ENCODE data around the gene SERPINA4.

The SERPINA4 gene

DNA sequence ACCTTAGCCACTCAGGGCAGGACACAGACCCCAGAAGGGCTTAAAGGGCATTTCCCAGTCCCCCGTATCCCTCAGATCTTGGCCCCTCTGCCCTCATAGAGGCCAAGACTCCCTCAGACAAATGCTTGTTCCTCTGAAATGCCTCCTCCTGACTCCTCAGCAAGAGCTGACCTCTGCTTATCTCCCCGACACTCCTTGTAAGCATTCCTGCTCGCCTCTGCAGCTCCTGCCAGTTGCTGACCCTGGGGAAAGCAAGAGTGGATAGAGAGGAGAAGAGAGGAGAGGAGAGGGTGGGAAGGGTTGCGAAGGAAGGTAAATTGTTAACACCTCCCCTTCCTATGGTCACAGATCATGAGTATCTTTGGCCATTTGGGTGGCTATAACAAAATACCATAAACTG is 27.1 kb downstream of the SERPINA4 start:
- TF ChIP-seq, protein P1, sequence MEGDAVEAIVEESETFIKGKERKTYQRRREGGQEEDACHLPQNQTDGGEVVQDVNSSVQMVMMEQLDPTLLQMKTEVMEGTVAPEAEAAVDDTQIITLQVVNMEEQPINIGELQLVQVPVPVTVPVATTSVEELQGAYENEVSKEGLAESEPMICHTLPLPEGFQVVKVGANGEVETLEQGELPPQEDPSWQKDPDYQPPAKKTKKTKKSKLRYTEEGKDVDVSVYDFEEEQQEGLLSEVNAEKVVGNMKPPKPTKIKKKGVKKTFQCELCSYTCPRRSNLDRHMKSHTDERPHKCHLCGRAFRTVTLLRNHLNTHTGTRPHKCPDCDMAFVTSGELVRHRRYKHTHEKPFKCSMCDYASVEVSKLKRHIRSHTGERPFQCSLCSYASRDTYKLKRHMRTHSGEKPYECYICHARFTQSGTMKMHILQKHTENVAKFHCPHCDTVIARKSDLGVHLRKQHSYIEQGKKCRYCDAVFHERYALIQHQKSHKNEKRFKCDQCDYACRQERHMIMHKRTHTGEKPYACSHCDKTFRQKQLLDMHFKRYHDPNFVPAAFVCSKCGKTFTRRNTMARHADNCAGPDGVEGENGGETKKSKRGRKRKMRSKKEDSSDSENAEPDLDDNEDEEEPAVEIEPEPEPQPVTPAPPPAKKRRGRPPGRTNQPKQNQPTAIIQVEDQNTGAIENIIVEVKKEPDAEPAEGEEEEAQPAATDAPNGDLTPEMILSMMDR (IDR thresholded peaks at IDR 0.05; ENCODE audit: low read depth, low read length, missing control alignments) = no peak
- DNase-seq (ENCODE audit: extremely low read depth, low read depth) = no peak
- H3K4me3 ChIP-seq (replicated peaks; ENCODE audit: low read depth, low read length) = no peak overlapping the region

DNA sequence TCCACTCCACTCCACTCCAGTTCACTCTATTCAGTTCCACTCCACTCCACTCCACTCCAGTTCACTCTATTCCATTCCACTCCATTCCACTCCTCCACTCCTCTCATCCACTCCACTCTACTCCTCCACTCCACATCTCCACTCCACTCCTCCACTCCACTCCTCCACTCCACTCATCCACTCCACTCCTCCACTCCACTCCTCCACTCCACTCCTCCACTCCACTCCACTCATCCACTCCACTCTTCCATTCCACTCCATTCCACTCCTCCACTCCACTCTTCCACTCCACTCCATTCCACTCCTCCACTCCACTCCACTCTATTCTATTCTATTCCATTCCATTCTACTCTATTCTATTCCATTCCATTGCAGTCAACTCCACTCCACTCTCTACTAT is 29.8 kb downstream of the SERPINA4 start:
- no peak for DNase-seq (ENCODE audit: extremely low read depth, low read depth)
- TF ChIP-seq, protein P1 (IDR thresholded peaks at IDR 0.05; ENCODE audit: low read depth, low read length, missing control alignments) = no peak
- no peak overlapping the region for H3K4me3 ChIP-seq (replicated peaks; ENCODE audit: low read depth, low read length)

DNA sequence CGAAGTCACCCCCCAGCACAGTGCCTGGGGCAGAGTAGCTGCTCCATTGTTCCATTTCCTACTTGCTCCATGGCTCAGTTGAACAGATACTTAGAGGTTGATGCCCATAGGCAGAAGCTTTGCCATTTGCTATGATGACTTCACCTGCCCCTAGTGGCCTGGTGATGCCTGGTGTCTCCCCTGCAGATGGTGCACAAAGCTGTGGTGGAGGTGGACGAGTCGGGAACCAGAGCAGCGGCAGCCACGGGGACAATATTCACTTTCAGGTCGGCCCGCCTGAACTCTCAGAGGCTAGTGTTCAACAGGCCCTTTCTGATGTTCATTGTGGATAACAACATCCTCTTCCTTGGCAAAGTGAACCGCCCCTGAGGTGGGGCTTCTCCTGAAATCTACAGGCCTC is 30.6 kb downstream of the SERPINA4 start:
- TF ChIP-seq, protein P1 (IDR thresholded peaks at IDR 0.05; ENCODE audit: low read depth, low read length, missing control alignments) = no peak
- no peak for DNase-seq (ENCODE audit: extremely low read depth, low read depth)
- H3K4me3 ChIP-seq (replicated peaks; ENCODE audit: low read depth, low read length) = no peak overlapping the region

DNA sequence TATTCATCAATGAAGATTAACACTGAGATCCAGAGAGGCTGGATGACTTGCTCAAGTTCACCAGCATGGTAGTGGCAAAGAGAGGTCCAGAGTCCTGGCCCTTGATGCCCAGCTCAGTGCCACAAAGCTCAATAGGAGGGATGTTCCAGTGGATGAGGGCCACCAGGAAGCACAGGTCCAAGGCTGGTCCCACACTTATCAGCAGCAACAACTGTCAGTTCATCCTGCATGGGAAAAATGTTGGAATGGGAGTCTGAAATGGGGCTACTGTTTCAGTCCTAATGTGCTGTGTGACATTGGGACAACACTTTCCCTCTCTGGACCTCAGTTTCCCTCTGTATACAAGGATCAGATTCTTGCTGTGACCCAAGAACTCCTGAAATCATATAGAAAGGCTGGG is 31.2 kb downstream of the SERPINA4 start:
- TF ChIP-seq, protein P1 (IDR thresholded peaks at IDR 0.05; ENCODE audit: low read depth, low read length, missing control alignments) = no peak
- no peak overlapping the region for H3K4me3 ChIP-seq (replicated peaks; ENCODE audit: low read depth, low read length)
- DNase-seq (ENCODE audit: extremely low read depth, low read depth) = no peak

DNA sequence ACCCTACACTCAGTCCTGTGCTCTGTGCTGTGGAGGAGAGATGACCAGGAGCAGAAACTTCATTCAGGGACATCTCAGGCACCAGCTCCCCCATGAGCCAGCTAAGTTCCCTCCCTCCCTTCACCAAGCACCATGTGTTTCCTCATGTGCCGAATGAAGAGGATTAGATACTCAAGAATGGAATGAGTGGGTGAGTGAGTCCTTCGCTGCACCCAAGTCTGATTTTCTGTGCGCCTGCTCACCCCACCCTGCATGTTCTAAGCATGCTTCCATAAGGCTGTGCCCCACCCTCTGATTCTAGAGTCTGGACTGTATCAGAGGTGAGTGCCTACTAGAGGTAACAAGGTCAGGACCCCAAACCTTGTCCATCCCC is 32.1 kb downstream of the SERPINA4 start:
- TF ChIP-seq, protein P1 (IDR thresholded peaks at IDR 0.05; ENCODE audit: low read depth, low read length, missing control alignments) = no peak
- DNase-seq (ENCODE audit: extremely low read depth, low read depth) = no peak
- no peak overlapping the region for H3K4me3 ChIP-seq (replicated peaks; ENCODE audit: low read depth, low read length)

DNA sequence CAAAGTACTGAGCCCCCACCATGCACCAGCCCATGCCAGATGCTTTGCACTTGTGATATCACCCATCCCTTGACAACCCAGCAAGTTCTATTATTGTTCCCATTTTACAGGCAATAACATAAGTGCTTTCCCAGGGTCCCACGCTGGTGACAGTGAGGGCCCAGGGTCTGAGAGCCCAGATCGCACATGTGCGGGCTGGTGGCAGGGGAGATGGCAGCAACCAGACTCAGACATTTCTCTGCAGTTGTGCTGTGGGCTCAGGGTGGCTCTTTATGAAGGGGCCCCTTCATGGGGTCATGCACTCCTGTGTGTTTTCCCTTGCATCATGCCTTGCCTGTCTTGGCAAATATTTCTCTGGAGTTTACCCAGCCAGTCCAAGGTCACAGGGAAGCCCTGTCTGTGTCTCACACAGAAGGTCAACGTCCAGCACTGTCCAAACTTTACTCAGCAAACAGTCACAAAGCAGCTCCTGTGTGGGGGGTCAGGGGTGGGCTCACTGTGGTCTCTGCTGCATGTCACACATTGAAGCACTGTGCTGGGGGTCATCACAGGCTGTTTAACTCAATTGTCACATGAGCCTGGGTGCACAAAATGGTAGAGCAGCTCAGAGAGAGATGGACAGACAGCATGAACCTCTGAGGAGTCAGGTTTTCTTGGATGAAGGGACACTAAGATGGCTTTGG is 32.6 kb downstream of the SERPINA4 start:
- no peak for DNase-seq (ENCODE audit: extremely low read depth, low read depth)
- TF ChIP-seq, protein P1 (IDR thresholded peaks at IDR 0.05; ENCODE audit: low read depth, low read length, missing control alignments) = no peak

DNA sequence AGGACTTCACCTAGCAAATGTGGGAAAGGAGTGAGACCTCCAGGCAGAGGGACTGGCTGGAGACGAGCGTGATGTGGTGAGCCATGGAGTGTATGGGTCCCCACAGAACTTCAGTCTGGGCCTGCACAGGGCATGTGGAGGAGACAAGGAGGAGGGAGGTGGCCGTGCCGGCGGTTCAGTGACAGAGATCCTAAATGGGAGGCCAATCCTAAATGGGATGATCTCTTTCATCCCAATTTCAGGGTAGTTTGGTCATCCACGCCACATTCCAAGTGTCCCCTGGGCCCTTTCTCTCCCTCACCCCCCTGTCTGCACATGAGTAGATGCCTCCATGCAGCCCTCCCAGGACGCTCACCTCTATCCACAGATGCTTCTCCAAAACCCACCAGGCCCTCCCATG is 33.2 kb downstream of the SERPINA4 start:
- DNase-seq (ENCODE audit: extremely low read depth, low read depth) = no peak
- TF ChIP-seq, protein P1 (IDR thresholded peaks at IDR 0.05; ENCODE audit: low read depth, low read length, missing control alignments) = no peak

More for the DNA sequence above, 32.6 kb downstream of the SERPINA4 start:
- H3K4me3 ChIP-seq (replicated peaks; ENCODE audit: low read depth, low read length) = no peak overlapping the region

More for the DNA sequence above, 33.2 kb downstream of the SERPINA4 start:
- H3K4me3 ChIP-seq (replicated peaks; ENCODE audit: low read depth, low read length) = no peak overlapping the region

All from HFF-Myc (cell line).